Central memory CD8-positive, alpha-beta T cell (primary cell): ENCODE results near the gene OR4C15.

Experiments used
- ATAC-seq: fragments of 150-1000 bp; cut with Tn5 transposase; replicated peaks from 2 replicates; pipeline ENCODE4 v1.10.0; 2022; ENCODE audit warnings: mild to moderate bottlenecking, moderate FRiP score, moderate number of reproducible peaks; ENCODE audit not compliant: poor library complexity, severe bottlenecking; ENCODE audit errors: extremely low read depth
- DNase-seq, 2 donors: peaks; one replicate each; pipeline ENCODE4 v3.0.0; 2021; ENCODE audit warnings: low spot score in 2 of 2
- H3K27ac Mint-ChIP-seq: one replicate; pipeline ENCODE4 v1.8.0; 2022; ENCODE audit warnings: low read depth, mild to moderate bottlenecking, moderate library complexity, mixed read lengths
- H3K27me3 Mint-ChIP-seq: one replicate; pipeline ENCODE4 v1.8.0; 2022; ENCODE audit warnings: mixed read lengths
- H3K36me3 Mint-ChIP-seq: one replicate; pipeline ENCODE4 v1.8.0; 2022; ENCODE audit warnings: mild to moderate bottlenecking, moderate library complexity, mixed read lengths; ENCODE audit not compliant: insufficient read depth
- H3K4me1 Mint-ChIP-seq: one replicate; pipeline ENCODE4 v1.8.0; 2022; ENCODE audit warnings: mixed read lengths
- H3K4me3 Mint-ChIP-seq: one replicate; pipeline ENCODE4 v1.8.0; 2022; ENCODE audit warnings: mild to moderate bottlenecking, moderate library complexity, mixed read lengths
- H3K9me3 Mint-ChIP-seq: one replicate; pipeline ENCODE4 v1.8.0; 2022; ENCODE audit warnings: mixed read lengths

OR4C15 gene

GRCh38 chr11:55554169-55554568 lies at the start of gene OR4C15:
Gene OR4C15 (plus strand): TSS chr11:55554469. CDS start chr11:55554469, 0 bp downstream.
- Mint-ChIP-seq H3K9me3 (peaks cover 34% of the 10 kb centered on the region), H3K4me1 (no peaks in the 10 kb centered on the region), H3K27ac (no peak within 1 kb of the TSS), H3K4me3 (no peak within 1 kb of the TSS), H3K27me3 (no peaks in the 10 kb centered on the region), H3K36me3 (no peaks in the 10 kb centered on the region)
- ATAC-seq = no peak
- DNase-seq = no peak

- ATAC-seq (no peak), DNase-seq (no peak)
- Mint-ChIP-seq H3K36me3 (no peaks in the 10 kb centered on the region), H3K27ac (no peak within 1 kb of the TSS), H3K4me1 (no peaks in the 10 kb centered on the region), H3K4me3 (no peak within 1 kb of the TSS), H3K9me3 (peaks cover 16% of the 10 kb centered on the region), H3K27me3 (no peaks in the 10 kb centered on the region)
Measured at GRCh38 chr11:55571828-55572227, 17.6 kb downstream of the OR4C15 start, which contains the start of gene OR4C16. Gene OR4C16 (plus strand): TSS chr11:55572128. CDS start chr11:55572128, 0 bp downstream.

GRCh38 chr11:55572548-55572947 lies 18.3 kb downstream of the OR4C15 start:
- peaks cover 16% of the 10 kb centered on the region for H3K9me3 Mint-ChIP-seq
- ATAC-seq (no peak), DNase-seq (no peak)
- H3K36me3 Mint-ChIP-seq = no peaks in the 10 kb centered on the region
- no peak overlapping the region for H3K27ac Mint-ChIP-seq
- no peaks in the 10 kb centered on the region for H3K4me1 Mint-ChIP-seq
- H3K27me3 Mint-ChIP-seq = no peaks in the 10 kb centered on the region
- H3K4me3 Mint-ChIP-seq = no peak overlapping the region
